H1 (cell line): ENCODE results near the gene IQCH. TPM values are rescaled to one million over a fixed set of nuclear protein-coding genes. Genes with fewer than 3 reads are reported as not detected.

Source experiments
- CTCF ChIA-PET: fragments of 300-600 bp; sonication (Branson Sonifier 250); formaldehyde crosslinking; loops from one replicate; lab custom pipeline; 2021; ENCODE audit not compliant: partially characterized antibody; lab: Charles Lee
- POLR2A ChIA-PET: fragments of 300-600 bp; sonication (Branson Sonifier 250); formaldehyde crosslinking; loops from one replicate; lab custom pipeline; 2021; ENCODE audit warnings: inconsistent platforms; ENCODE audit not compliant: partially characterized antibody; lab: Charles Lee
- DNase-seq, 2 experiments: peaks; one replicate each; pipeline versions ENCODE4 v3.0.0 to v3.0.0-alpha.2; 2010 to 2022; ENCODE audit warnings: low spot score in 2 of 2, low read depth in 1 of 2, mixed read lengths in 1 of 2
- FAIRE-seq: peaks from 2 replicates; lab custom pipeline; 2011; peaks lifted over from hg19 to GRCh38; lab: Jason Lieb, UNC
- H2AFZ ChIP-seq: 2 replicates; pipeline ENCODE4 v1.8.1; 2012; ENCODE audit warnings: low read length, inconsistent platforms
- H2AK5ac ChIP-seq: 2 replicates; pipeline ENCODE4 v1.6.1; 2013; ENCODE audit warnings: low read depth, low read length
- H2BK120ac ChIP-seq: replicated peaks from 2 replicates; pipeline ENCODE3; 2013; ENCODE audit warnings: low read depth, low read length, inconsistent platforms
- H2BK12ac ChIP-seq: 2 replicates; pipeline ENCODE4 v1.6.1; 2013; ENCODE audit warnings: low read depth, low read length
- H2BK15ac ChIP-seq: 2 replicates; pipeline ENCODE4 v1.6.1; 2013; ENCODE audit warnings: low read length
- H2BK20ac ChIP-seq: 2 replicates; pipeline ENCODE4 v1.6.1; 2013; ENCODE audit warnings: low read length
- H2BK5ac ChIP-seq: 2 replicates; pipeline ENCODE4 v1.6.1; 2013; ENCODE audit warnings: low read depth, low read length
- H3K14ac ChIP-seq: 2 replicates; pipeline ENCODE4 v1.6.1; 2013; ENCODE audit warnings: inconsistent platforms; ENCODE audit not compliant: insufficient read length
- H3K18ac ChIP-seq: 2 replicates; pipeline ENCODE4 v1.6.1; 2013; ENCODE audit warnings: low read length; ENCODE audit errors: extremely low read depth
- H3K23ac ChIP-seq: 2 replicates; pipeline ENCODE4 v1.6.1; 2013; ENCODE audit warnings: inconsistent platforms; ENCODE audit not compliant: insufficient read length
- H3K23me2 ChIP-seq: 2 replicates; pipeline ENCODE4 v1.6.1; 2013; ENCODE audit warnings: low read depth, low read length
- H3K27ac ChIP-seq: 2 replicates; pipeline ENCODE4 v1.6.1; 2011; ENCODE audit warnings: low read depth, low read length, inconsistent platforms
- H3K27me3 ChIP-seq, 4 experiments: replicated peaks in 1 of 4; 1 replicate in 1 of 4; 2 replicates in 3 of 4; pipeline versions ENCODE4 v1.6.1 to v1.8.1; 2011 to 2013; ENCODE audit warnings: low read length in 3 of 4, mild to moderate bottlenecking in 3 of 4, inconsistent platforms in 2 of 4, mixed read lengths in 2 of 4, moderate library complexity in 1 of 4; ENCODE audit not compliant: control insufficient read depth in 3 of 4, insufficient read depth in 3 of 4; ENCODE audit errors: extremely low read depth in 1 of 4
- H3K36me3 ChIP-seq, 4 experiments: 2 replicates each; pipeline versions ENCODE4 v1.6.1 to v1.8.1; 2011 to 2013; ENCODE audit warnings: mild to moderate bottlenecking in 4 of 4, low read length in 3 of 4, moderate library complexity in 2 of 4, control low read depth in 1 of 4, inconsistent platforms in 1 of 4; ENCODE audit not compliant: insufficient read depth in 4 of 4, control insufficient read depth in 2 of 4
- H3K4ac ChIP-seq: replicated peaks from 2 replicates; pipeline ENCODE3; 2013; ENCODE audit warnings: low read length, low read depth, mixed read lengths, inconsistent platforms; ENCODE audit not compliant: insufficient read length
- H3K4me1 ChIP-seq, 4 experiments: replicated peaks in 1 of 4; 1 replicate in 1 of 4; 2 replicates in 3 of 4; pipeline versions ENCODE4 v1.6.1 to v1.8.1; 2011 to 2013; ENCODE audit warnings: low read length in 3 of 4, inconsistent platforms in 2 of 4, mixed read lengths in 1 of 4; ENCODE audit not compliant: insufficient read depth in 4 of 4, control insufficient read depth in 3 of 4
- H3K4me2 ChIP-seq, 2 experiments: 2 replicates each; pipeline versions ENCODE4 v1.6.1 to v1.8.1; 2011 to 2013; ENCODE audit warnings: low read depth in 2 of 2, low read length in 2 of 2, control low read depth in 1 of 2, inconsistent platforms in 1 of 2, mild to moderate bottlenecking in 1 of 2; ENCODE audit not compliant: insufficient read depth in 1 of 2
- H3K4me3 ChIP-seq, 4 experiments: fragments of 200-600, 300-600 bp in 1 of 4; sonication (generic), shearing (Covaris generic), sonication (Bioruptor Twin) in 1 of 4; 2 replicates each; pipeline versions ENCODE4 v1.5.1 to v1.8.1; 2011 to 2016; ENCODE audit warnings: low read length in 4 of 4, low read depth in 3 of 4, control low read depth in 2 of 4, inconsistent platforms in 2 of 4, mild to moderate bottlenecking in 2 of 4, mixed read lengths in 1 of 4, moderate library complexity in 1 of 4; ENCODE audit not compliant: insufficient read depth in 2 of 4; ENCODE audit errors: extremely low read depth in 1 of 4
- H3K56ac ChIP-seq: replicated peaks from 2 replicates; pipeline ENCODE3; 2013; ENCODE audit warnings: low read depth, mild to moderate bottlenecking, mixed read lengths, low read length, inconsistent platforms; ENCODE audit not compliant: insufficient read length
- H3K79me1 ChIP-seq: 2 replicates; pipeline ENCODE4 v1.6.1; 2013; ENCODE audit warnings: low read depth, low read length, control low read depth
- H3K79me2 ChIP-seq, 2 experiments: 2 replicates each; pipeline versions ENCODE4 v1.6.1 to v1.8.1; 2012 to 2013; ENCODE audit warnings: low read length in 2 of 2, mild to moderate bottlenecking in 2 of 2, inconsistent platforms in 1 of 2; ENCODE audit not compliant: insufficient read depth in 2 of 2, control insufficient read depth in 1 of 2
- H3K9ac ChIP-seq, 4 experiments: replicated peaks in 1 of 4; 1 replicate in 1 of 4; 2 replicates in 3 of 4; pipeline versions ENCODE4 v1.6.1 to v1.8.1; 2011 to 2013; ENCODE audit warnings: low read depth in 3 of 4, low read length in 3 of 4, control low read depth in 2 of 4, mild to moderate bottlenecking in 2 of 4, moderate library complexity in 2 of 4, inconsistent platforms in 1 of 4; ENCODE audit errors: extremely low read depth in 1 of 4
- H3K9me3 ChIP-seq, 2 experiments: 2 replicates each; pipeline versions ENCODE4 v1.6.1 to v1.8.1; 2012 to 2013; ENCODE audit warnings: mild to moderate bottlenecking in 2 of 2, moderate library complexity in 2 of 2, control low read depth in 1 of 2, inconsistent platforms in 1 of 2, low read depth in 1 of 2, low read length in 1 of 2, mixed read lengths in 1 of 2; ENCODE audit not compliant: insufficient read depth in 2 of 2
- H4K20me1 ChIP-seq, 2 experiments: replicated peaks in 1 of 2; 2 replicates each; pipeline versions ENCODE3 to v1.8.1; 2011 to 2013; ENCODE audit warnings: inconsistent platforms in 2 of 2, low read length in 2 of 2, mild to moderate bottlenecking in 1 of 2; ENCODE audit not compliant: insufficient read depth in 2 of 2, control insufficient read depth in 1 of 2
- H4K5ac ChIP-seq: 2 replicates; pipeline ENCODE4 v1.6.1; 2013; ENCODE audit warnings: low read length, low read depth, mixed read lengths, inconsistent platforms; ENCODE audit not compliant: insufficient read length
- H4K8ac ChIP-seq: 2 replicates; pipeline ENCODE4 v1.8.0; 2013; ENCODE audit warnings: mild to moderate bottlenecking, moderate library complexity, low read length, inconsistent platforms; ENCODE audit not compliant: insufficient read depth; ENCODE audit errors: extremely low read depth
- H4K91ac ChIP-seq: replicated peaks from 2 replicates; pipeline ENCODE3; 2013; ENCODE audit warnings: low read length, mixed read lengths, inconsistent platforms; ENCODE audit not compliant: insufficient read length
- CBX5 ChIP-seq: fragments of 300-800, 300-1000 bp; sonication (generic); IDR thresholded peaks from 2 replicates; pipeline ENCODE4 v1.7.1; 2016; ENCODE audit warnings: antibody characterized with exemption, low read length, low read depth
- CTCF ChIP-seq, 3 experiments: IDR thresholded peaks; 1 replicate in 2 of 3; 2 replicates in 1 of 3; pipeline versions ENCODE4 v1.5.1 to v1.6.1; 2011; ENCODE audit warnings: low read length in 3 of 3, mild to moderate bottlenecking in 3 of 3, inconsistent platforms in 2 of 3, low read depth in 1 of 3, moderate library complexity in 1 of 3; ENCODE audit not compliant: insufficient read depth in 1 of 3; ENCODE audit errors: control extremely low read depth in 1 of 3
- PHF8 ChIP-seq: fragments of 200-600 bp; sonication (generic); conservative IDR thresholded peaks from 2 replicates; pipeline ENCODE4 v1.7.1; 2012; ENCODE audit warnings: low read depth, mild to moderate bottlenecking, inconsistent platforms, low read length, moderate library complexity
- RNF2 ChIP-seq: fragments of 200-900, 300-1000 bp; sonication (generic); IDR thresholded peaks from 2 replicates; pipeline ENCODE4 v1.7.1; 2016; ENCODE audit warnings: borderline replicate concordance, low read depth, mild to moderate bottlenecking, antibody characterized with exemption, low read length; ENCODE audit not compliant: poor library complexity, severe bottlenecking; ENCODE audit errors: missing control alignments
- SIX5 ChIP-seq: IDR thresholded peaks from 2 replicates; pipeline ENCODE4 v1.6.1; 2011; ENCODE audit warnings: mild to moderate bottlenecking, low read depth, low read length
- SRF ChIP-seq: IDR thresholded peaks from 2 replicates; pipeline ENCODE4 v1.6.1; 2011; ENCODE audit warnings: mild to moderate bottlenecking, low read depth, low read length, moderate library complexity
- TEAD4 ChIP-seq: IDR thresholded peaks from 2 replicates; pipeline ENCODE4 v1.6.1; 2012; ENCODE audit warnings: low read depth, low read length, inconsistent platforms, mixed read lengths
- WGBS, 2 experiments: shearing (Covaris generic) in 1 of 2; methylation state at CpG; one replicate each; pipeline versions ENCODE4 v1.1.6 to v1.1.7; 2013 to 2015; ENCODE audit warnings: low lambda C conversion rate in 2 of 2, mixed read lengths in 2 of 2, inconsistent platforms in 1 of 2, low coverage in 1 of 2, missing lambda C conversion rate in 1 of 2; ENCODE audit not compliant: insufficient replicate concordance in 2 of 2, insufficient coverage in 1 of 2, insufficient read length in 1 of 2; ENCODE audit errors: extremely low coverage in 1 of 2, missing lambda C conversion rate in 1 of 2; 5-methylcytosine and 5-hydroxymethylcytosine counted together
- polyA plus RNA-seq, 7 experiments: library from polyadenylated mRNA; depleted of rRNA in 3 of 7; stranded (reverse) in 5 of 7; unstranded in 2 of 7; fragments of >200 nt in 5 of 7; fragments of 200-250 nt in 2 of 7; gene quantifications; 1 replicate in 5 of 7; 2 replicates in 1 of 7; 4 replicates in 1 of 7; pipeline versions ENCODE4 v1.2.1 to v1.2.3, GENCODE V29; 2011 to 2013; ENCODE audit warnings: missing spikeins in 2 of 7, mixed read lengths in 2 of 7
- total RNA-seq: library from RNA; stranded (reverse); fragmentation: NEBNext Ultra II Directional; extraction: Animal tissue kit (Norgen Biotek cat#: 25700); gene quantifications from 2 replicates; pipeline ENCODE4 v1.2.1, GENCODE V29; 2021
- TF ChIP-seq, protein P1 (sequence below): IDR thresholded peaks from 2 replicates; pipeline ENCODE4 v1.6.1; 2012; ENCODE audit warnings: inconsistent platforms

The IQCH gene
- total and polyA plus RNA-seq, 2 of the 8 experiments (the other 6 are each of a cell fraction or from before 2014, with no cell fraction given), result 0.60 to 1.9 TPM

GRCh38 chr15:67511606-67512005 is 257.0 kb downstream of the IQCH start:
- H3K4me1 ChIP-seq, result no peaks in the 10 kb centered on the region
- no peak overlapping the region for H2BK15ac ChIP-seq
- no peaks in the 10 kb centered on the region for H3K23me2 ChIP-seq
- no peak for TF ChIP-seq RNF2
- TF ChIP-seq, protein P1, sequence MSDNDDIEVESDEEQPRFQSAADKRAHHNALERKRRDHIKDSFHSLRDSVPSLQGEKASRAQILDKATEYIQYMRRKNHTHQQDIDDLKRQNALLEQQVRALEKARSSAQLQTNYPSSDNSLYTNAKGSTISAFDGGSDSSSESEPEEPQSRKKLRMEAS, result no peak
- TF ChIP-seq CBX5, result no peak
- no peak for TF ChIP-seq SRF
- TF ChIP-seq CTCF (IDR thresholded peaks at IDR 0.05; ENCODE audit: control extremely low read depth in 1 of 3, insufficient read depth in 1 of 3, low read depth in 1 of 3, low read length in 3 of 3), result no peak
- TF ChIP-seq SIX5, result no peak
- no peak for TF ChIP-seq PHF8
- no peak for TF ChIP-seq TEAD4
- H2BK12ac ChIP-seq, result no peak overlapping the region
- no peak overlapping the region for H2BK120ac ChIP-seq
- no peak overlapping the region for H3K14ac ChIP-seq
- POLR2A ChIA-PET, result interaction anchor here (0.9 kb wide), 1 partner anchor 176 kb away, joined by 3 read pairs; no protein-coding TSS in a partner anchor
- H2AK5ac ChIP-seq, result no peak overlapping the region
- H3K4ac ChIP-seq, result no peak overlapping the region
- no peak overlapping the region for H2BK20ac ChIP-seq
- no peak overlapping the region for H3K4me2 ChIP-seq
- no peak overlapping the region for H3K4me3 ChIP-seq
- no peak overlapping the region for H3K27ac ChIP-seq
- H4K20me1 ChIP-seq, result no peaks in the 10 kb centered on the region
- DNase-seq (no peak), FAIRE-seq (no peak)
- H3K27me3 ChIP-seq, result no peaks in the 10 kb centered on the region
- H2AFZ ChIP-seq, result no peak overlapping the region
- no peak overlapping the region for H4K91ac ChIP-seq
- no peak overlapping the region for H3K18ac ChIP-seq
- no peak overlapping the region for H3K23ac ChIP-seq
- 97% methylated on average over 3 of the region's 3 CpGs; no CpG with 5 or more reads in 1 of the 2 experiments for WGBS, 2 experiments
- no peak overlapping the region for H3K56ac ChIP-seq
- no peak overlapping the region for H4K5ac ChIP-seq
- H2BK5ac ChIP-seq, result no peak overlapping the region
- H3K79me1 ChIP-seq, result no peaks in the 10 kb centered on the region
- H3K9me3 ChIP-seq, result no peaks in the 10 kb centered on the region
- CTCF ChIA-PET, result interaction anchor here (0.6 to 0.7 kb wide), 2 partner anchors 8 to 313 kb away, joined by 3 read pairs; no protein-coding TSS in a partner anchor
- no peak overlapping the region for H3K9ac ChIP-seq
- H4K8ac ChIP-seq, result no peak overlapping the region
- H3K79me2 ChIP-seq, result no peaks in the 10 kb centered on the region
- H3K36me3 ChIP-seq, result no peaks in the 10 kb centered on the region
